Brain microvascular endothelial cell (primary cell): ENCODE measurements around the gene TRIM2.

Experiments
- DNase-seq: peaks from one replicate; pipeline ENCODE4 v3.0.0-alpha.2; 2020
- H3K27ac ChIP-seq: fragments of 250-450 bp; sonication (Bioruptor Pico); 2 replicates; pipeline ENCODE4 v1.5.1; 2020; ENCODE audit warnings: mild to moderate bottlenecking, moderate library complexity
- H3K27me3 ChIP-seq: fragments of 250-450 bp; sonication (Bioruptor Pico); replicated peaks from 2 replicates; pipeline ENCODE4 v1.5.1; 2020; ENCODE audit warnings: mild to moderate bottlenecking
- H3K36me3 ChIP-seq: fragments of 250-450 bp; sonication (Bioruptor Pico); replicated peaks from 2 replicates; pipeline ENCODE4 v1.5.1; 2020; ENCODE audit warnings: mild to moderate bottlenecking
- H3K4me3 ChIP-seq: 2 replicates; pipeline ENCODE4 v1.5.1; 2011; ENCODE audit warnings: low read depth, mild to moderate bottlenecking, control low read depth, low read length, moderate library complexity
- CTCF ChIP-seq: IDR thresholded peaks from 2 replicates; pipeline ENCODE4 v1.5.1; 2011; ENCODE audit warnings: low read depth, mild to moderate bottlenecking, moderate library complexity, low read length, control low read depth, inconsistent platforms; ENCODE audit errors: missing control alignments
- in situ Hi-C: cut with HindIII; loops from 2 replicates; pipeline ENCODE4 v1.10.0; 2017; ENCODE audit warnings: low sequenced_read_pairs, low pct_ligation_motif_present

TRIM2 gene

GRCh38 chr4:153296040-153296823, 92.0 kb downstream of the TRIM2 start:
- no peak for DNase-seq
- Histone ChIP-seq H3K27ac (no peak overlapping the region), H3K4me3 (no peak overlapping the region), H3K27me3 (no peaks in the 10 kb centered on the region), H3K36me3 (no peaks in the 10 kb centered on the region)
- TF ChIP-seq CTCF: no peak
- in situ Hi-C loops: no loop called here

GRCh38 chr4:153297116-153297515, 92.9 kb downstream of the TRIM2 start:
- H3K27ac ChIP-seq: no peak overlapping the region
- DNase-seq: no peak
- in situ Hi-C loops: no loop called here
- H3K36me3 ChIP-seq: no peaks in the 10 kb centered on the region
- no peak for TF ChIP-seq CTCF
- no peaks in the 10 kb centered on the region for H3K27me3 ChIP-seq
- H3K4me3 ChIP-seq: no peak overlapping the region

- in situ Hi-C loops: no loop called here
- no peaks in the 10 kb centered on the region for H3K36me3 ChIP-seq
- H3K4me3 ChIP-seq: no peak overlapping the region
- DNase-seq: no peak
- no peak for TF ChIP-seq CTCF
- no peaks in the 10 kb centered on the region for H3K27me3 ChIP-seq
- no peak overlapping the region for H3K27ac ChIP-seq
Observed at GRCh38 chr4:153310793-153311192, 106.5 kb downstream of the TRIM2 start.

GRCh38 chr4:153314915-153315314, 110.7 kb downstream of the TRIM2 start:
- H3K27me3 ChIP-seq: no peaks in the 10 kb centered on the region
- no peak for DNase-seq
- no peak overlapping the region for H3K4me3 ChIP-seq
- H3K27ac ChIP-seq: no peak overlapping the region
- in situ Hi-C loops: no loop called here
- TF ChIP-seq CTCF: no peak
- no peaks in the 10 kb centered on the region for H3K36me3 ChIP-seq

GRCh38 chr4:153318696-153319320, 114.6 kb downstream of the TRIM2 start:
- DNase-seq: peak; percentile 35
- Histone ChIP-seq H3K36me3 (no peaks in the 10 kb centered on the region), H3K4me3 (no peak overlapping the region), H3K27me3 (no peaks in the 10 kb centered on the region), H3K27ac (no peak overlapping the region)
- peak; percentile 76 for TF ChIP-seq CTCF
- in situ Hi-C loops: no loop called here

GRCh38 chr4:153322791-153323190, 118.5 kb downstream of the TRIM2 start:
- Histone ChIP-seq H3K27me3 (no peaks in the 10 kb centered on the region), H3K4me3 (no peak overlapping the region), H3K36me3 (no peaks in the 10 kb centered on the region), H3K27ac (no peak overlapping the region)
- in situ Hi-C loops: no loop called here
- no peak for TF ChIP-seq CTCF
- no peak for DNase-seq
